ENCODE results near the gene ZNF532.
A peak's percentile ranks its signal among the peaks of the same experiment; 100 is the strongest.
"Not testable (repeated sequence)": the region's sequence is repeated elsewhere in the genome, so short reads cannot be mapped to it uniquely, and the experiment has no call there.

ZNF532 gene

GRCh38 chr18:58847383-58848071, 17.1 kb upstream of the ZNF532 start:
- DNase-seq, result peak; percentile 37 to 91 (median 72)
- intact Hi-C loops (cut with DNase I), result no loop called here

- intact Hi-C loops (cut with DNase I), result no loop called here
- no peak for DNase-seq
Measured at GRCh38 chr18:58848685-58849084, 16.0 kb upstream of the ZNF532 start.

GRCh38 chr18:58850786-58851469, 13.7 kb upstream of the ZNF532 start:
- intact Hi-C loops (cut with DNase I), result no loop called here

GRCh38 chr18:58851856-58852255, 12.8 kb upstream of the ZNF532 start:
- intact Hi-C loops (cut with DNase I), result no loop called here

More at GRCh38 chr18:58850786-58851469, 13.7 kb upstream of the ZNF532 start:
- DNase-seq, result no peak

GRCh38 chr18:58852629-58853028, 12.0 kb upstream of the ZNF532 start:
- intact Hi-C loops (cut with DNase I), result no loop called here
- no peak for DNase-seq

More at GRCh38 chr18:58851856-58852255, 12.8 kb upstream of the ZNF532 start:
- DNase-seq, result no peak

- intact Hi-C loops (cut with DNase I), result no loop called here
- no peak for DNase-seq
Measured at GRCh38 chr18:58853561-58853960, 11.1 kb upstream of the ZNF532 start.

GRCh38 chr18:58855521-58855920, 9.2 kb upstream of the ZNF532 start:
- intact Hi-C loops (cut with DNase I), result not testable (repeated sequence)

GRCh38 chr18:58856881-58857280, 7.8 kb upstream of the ZNF532 start:
- DNase-seq, result no peak
- intact Hi-C loops (cut with DNase I), result no loop called here

More at GRCh38 chr18:58855521-58855920, 9.2 kb upstream of the ZNF532 start:
- DNase-seq, result not testable (repeated sequence)

- intact Hi-C loops (cut with DNase I), result no loop called here
Measured at GRCh38 chr18:58858591-58859468, 5.8 kb upstream of the ZNF532 start.

GRCh38 chr18:58859907-58860306, 4.8 kb upstream of the ZNF532 start:
- intact Hi-C loops (cut with DNase I), result no loop called here
- DNase-seq, result peak in 2 of 42 donors; percentile 10 to 37

More at GRCh38 chr18:58858591-58859468, 5.8 kb upstream of the ZNF532 start:
- DNase-seq, result peak in 2 of 42 donors; percentile 3 to 20

- intact Hi-C loops (cut with DNase I), result no loop called here
- peak in 1 of 42 donors; percentile 13 for DNase-seq
Measured at GRCh38 chr18:58860747-58861231, 3.9 kb upstream of the ZNF532 start.

- intact Hi-C loops (cut with DNase I), result no loop called here
- DNase-seq, result peak in 5 of 42 donors; percentile 8 to 68 (median 39)
Measured at GRCh38 chr18:58861353-58861752, 3.3 kb upstream of the ZNF532 start.

GRCh38 chr18:58861861-58862301, 2.8 kb upstream of the ZNF532 start:
- intact Hi-C loops (cut with DNase I), result no loop called here
- DNase-seq, result no peak

- intact Hi-C loops (cut with DNase I), result no loop called here
- no peak for DNase-seq
Measured at GRCh38 chr18:58862356-58862755, 2.3 kb upstream of the ZNF532 start.

- intact Hi-C loops (cut with DNase I), result no loop called here
- peak in 38 of 42 donors; percentile 21 to 78 (median 58) for DNase-seq
Measured at GRCh38 chr18:58862851-58863538, 1.7 kb upstream of the ZNF532 start.

- intact Hi-C loops (cut with DNase I), result no loop called here
- peak in 39 of 42 donors; percentile 24 to 82 (median 68) for DNase-seq
Measured at GRCh38 chr18:58863539-58864145, 1.0 kb upstream of the ZNF532 start.

GRCh38 chr18:58865033-58865590, 435 bp downstream of the ZNF532 start:
- peak in 1 of 42 donors; percentile 22 for DNase-seq
- intact Hi-C loops (cut with DNase I), result loop anchor here (5.0 kb wide), 1 partner anchor 83 kb away; no protein-coding TSS in a partner anchor

GRCh38 chr18:58865701-58866065, 1.0 kb downstream of the ZNF532 start:
- DNase-seq, result peak in 7 of 42 donors; percentile 16 to 61 (median 27)
- intact Hi-C loops (cut with DNase I), result loop anchor here (5.0 kb wide), 1 partner anchor 83 kb away; no protein-coding TSS in a partner anchor
